ENCODE results near the gene CLSTN3. TPM values are rescaled to one million over a fixed set of nuclear protein-coding genes. Genes with fewer than 3 reads are reported as not detected.

Gene CLSTN3
- total and polyA plus RNA-seq, 2 donors (not counting 3 experiments of a cell fraction or from before 2014, with no cell fraction given), result 27.8 to 45.9 TPM

DNA sequence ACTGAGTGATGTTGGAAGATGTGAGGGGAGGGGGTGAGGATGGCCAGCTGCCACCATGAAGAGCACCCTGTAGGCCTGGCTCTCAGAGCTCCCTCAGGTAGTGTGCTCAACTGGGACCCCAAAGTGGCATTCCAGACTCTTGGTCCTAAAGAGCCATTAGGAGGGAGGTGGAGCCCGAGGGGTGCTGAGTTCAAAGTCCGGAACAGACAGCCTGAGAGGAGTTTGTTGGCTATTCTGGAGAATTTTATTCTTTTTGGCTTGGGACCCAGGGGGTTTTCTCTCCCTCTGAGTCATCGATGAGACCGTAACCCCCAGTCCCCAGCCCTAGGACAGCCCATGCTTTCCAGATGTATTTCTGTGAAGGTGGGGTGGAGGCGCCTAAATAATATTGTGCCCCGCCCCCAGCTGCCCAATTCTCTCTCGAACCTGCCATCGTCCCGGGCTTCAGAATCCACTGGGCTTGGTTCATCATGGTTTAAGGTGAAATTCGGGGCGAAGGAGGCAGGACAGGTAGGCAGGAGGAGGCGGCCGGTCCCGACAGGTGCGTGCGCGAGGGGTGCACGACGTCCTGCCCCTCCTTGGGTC, 792 bp upstream of the CLSTN3 start:
- ChIA-PET CTCF (no interaction called here), POLR2A (no interaction called here)
- Histone ChIP-seq H3K27ac (ENCODE audit: insufficient read depth, low read depth, low read length) (no peak overlapping the region), H2AFZ (ENCODE audit: low read depth, low read length) (peak overlapping the region; percentile 75), H3K27me3 (ENCODE audit: control insufficient read depth in 2 of 2, insufficient read depth in 2 of 2, low read length in 2 of 2) (no peaks in the 10 kb centered on the region), H3K4me3 (replicated peaks in 1 of 3; ENCODE audit: insufficient read depth in 1 of 3, low read depth in 1 of 3, low read length in 3 of 3) (peak overlapping the region; percentile 58 to 85 (median 83)), H3K79me2 (ENCODE audit: control insufficient read depth, insufficient read depth, low read length) (no peaks in the 10 kb centered on the region), H3K4me2 (ENCODE audit: insufficient read depth, low read length) (peak overlapping the region; percentile 77), H4K20me1 (replicated peaks; ENCODE audit: control insufficient read depth, extremely low read depth, insufficient read depth, low read length) (no peaks in the 10 kb centered on the region), H3K4me1 (ENCODE audit: control insufficient read depth, extremely low read depth, insufficient read depth, low read length) (peaks cover 25% of the 10 kb centered on the region), H3K9me1 (replicated peaks; ENCODE audit: control insufficient read depth, extremely low read depth, insufficient read depth, low read length) (no peaks in the 10 kb centered on the region), H3K36me3 (ENCODE audit: control insufficient read depth in 2 of 2, extremely low read depth in 1 of 2, insufficient read depth in 2 of 2, low read length in 2 of 2) (no peaks in the 10 kb centered on the region), H3K9me3 (replicated peaks; ENCODE audit: control insufficient read depth, insufficient read depth, low read length) (no peaks in the 10 kb centered on the region), H3K9ac (replicated peaks; ENCODE audit: extremely low read depth, insufficient read depth, low read length) (no peak overlapping the region)
- dilution Hi-C loops (cut with MboI; ENCODE audit: extremely low pct_ligation_motif_present, low sequenced_read_pairs) (no loop called here), intact Hi-C loops (cut with micrococcal nuclease) (no loop called here)
- DNase-seq (ENCODE audit: low read depth, low spot score), result no peak
- FAIRE-seq, result no peak
- TF ChIP-seq MAX (IDR thresholded peaks at IDR 0.05; ENCODE audit: insufficient read depth, insufficient read length) (no peak), FOS (IDR thresholded peaks at IDR 0.05; ENCODE audit: borderline replicate concordance, insufficient read depth, low read length) (no peak), POLR2AphosphoS5 (IDR thresholded peaks at IDR 0.05; ENCODE audit: insufficient read depth, low read depth, low read length) (no peak), MYC (IDR thresholded peaks at IDR 0.05; ENCODE audit: low read depth, low read length) (no peak), GATA2 (IDR thresholded peaks at IDR 0.05; ENCODE audit: insufficient read depth, insufficient read length, low read depth, low read length) (no peak), CTCF (IDR thresholded peaks at IDR 0.05; ENCODE audit: extremely low read depth in 1 of 2, insufficient read depth in 1 of 2, low read depth in 1 of 2, low read length in 2 of 2) (no peak), EZH2 (IDR thresholded peaks at IDR 0.05; ENCODE audit: borderline replicate concordance, low read depth, low read length, severe bottlenecking) (no peak), JUN (IDR thresholded peaks at IDR 0.05; ENCODE audit: borderline replicate concordance, insufficient read depth, insufficient read length, low read depth) (no peak), POLR2A (IDR thresholded peaks at IDR 0.05; ENCODE audit: low read depth, low read length) (no peak)
- BruUV-seq (replicated peaks), result no TSS peak

Measured in endothelial cell of umbilical vein (primary cell).